Right lobe of liver (tissue), 4 donors: Measurements from ENCODE around the gene HDGF.

ENCODE experiments used
- CTCF ChIP-seq, 4 donors: fragments of 200-600 bp in 3 of 4; fragments of 450-650 bp in 1 of 4; IDR thresholded peaks; one replicate each; pipeline versions ENCODE4 v1.5.1 to v1.8.0; 2016 to 2022; ENCODE audit warnings: antibody characterized with exemption in 4 of 4, mild to moderate bottlenecking in 2 of 4
- POLR2A ChIP-seq: fragments of 450-650 bp; IDR thresholded peaks from one replicate; pipeline ENCODE4 v1.6.1; 2017; ENCODE audit warnings: antibody characterized with exemption, mild to moderate bottlenecking
- donor health status: DM: no; HTN: no; CAD: no.
- donor health status: DM: no; HTN: no; CAD: no.
- donor health status: DM: no; HTN: yes; CAD: no.

- TF ChIP-seq POLR2A (no peak), CTCF (IDR thresholded peaks at IDR 0.05) (peak; percentile 40 to 61 (median 54))
Observed at GRCh38 chr1:156705918-156706656, 45.4 kb downstream of the HDGF start.
